Raji (cell line): ENCODE results near the gene CLIP1.

Experiments used
- POLR2A ChIP-seq: IDR thresholded peaks from 2 replicates; pipeline ENCODE4 v1.6.1; 2011; ENCODE audit warnings: low read depth, low read length, control low read depth; ENCODE audit not compliant: insufficient read depth

CLIP1 gene

DNA sequence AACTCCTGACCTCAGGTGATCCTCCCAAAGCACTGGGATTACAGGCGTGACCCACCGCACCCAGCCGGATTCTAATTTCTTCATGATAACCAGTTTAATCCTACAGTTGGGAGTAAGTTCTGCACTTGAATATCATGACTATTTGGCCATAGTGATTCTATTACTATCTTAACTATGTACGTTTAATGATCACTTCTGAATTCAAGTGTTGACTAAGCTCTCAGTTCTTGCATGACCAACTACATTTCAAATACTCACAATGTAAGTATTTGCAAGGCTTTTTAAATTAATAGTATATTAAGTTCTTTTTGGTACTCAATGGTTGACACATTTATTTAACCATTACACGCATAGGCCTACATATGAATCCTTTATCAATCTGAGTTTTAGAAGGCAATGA is 138.8 kb downstream of the CLIP1 start:
- TF ChIP-seq POLR2A, result no peak

DNA sequence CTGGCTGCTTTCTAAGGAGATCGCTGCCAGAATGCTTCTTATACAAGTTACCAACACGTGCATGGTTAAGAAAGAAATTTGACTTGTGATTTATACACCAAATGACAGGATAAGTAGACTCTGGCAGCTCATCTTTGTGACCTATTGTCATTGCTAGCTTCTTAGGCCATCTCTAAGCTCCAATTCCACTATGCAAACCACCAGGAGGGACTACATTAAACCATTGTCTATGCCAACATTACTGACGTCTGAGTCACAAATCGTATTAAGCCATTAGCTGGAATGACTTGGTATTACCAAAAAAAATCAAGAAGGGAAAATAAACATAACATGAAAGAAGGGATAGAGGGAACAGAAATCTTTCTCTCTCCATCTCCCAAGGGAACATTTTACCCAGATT is 140.4 kb downstream of the CLIP1 start:
- TF ChIP-seq POLR2A, result no peak

DNA sequence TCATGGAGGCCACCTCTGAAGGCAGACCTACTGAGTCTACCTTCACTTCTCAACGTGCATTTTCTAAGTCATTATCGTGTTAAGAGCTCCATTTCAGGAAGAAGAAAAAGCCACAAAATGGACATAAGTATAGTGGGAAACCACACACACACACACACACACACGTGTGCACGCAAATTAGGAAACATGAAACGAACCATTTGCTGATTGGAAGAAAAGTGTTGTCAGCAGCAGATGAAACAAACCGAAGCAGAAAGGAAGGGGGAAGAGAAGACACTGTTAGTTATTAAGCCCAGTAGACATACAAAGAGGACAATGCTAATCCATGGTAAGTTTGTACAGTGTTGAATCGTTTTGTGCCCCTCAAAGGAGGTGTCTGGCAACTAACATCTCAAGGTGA is 146.2 kb downstream of the CLIP1 start:
- no peak for TF ChIP-seq POLR2A

DNA sequence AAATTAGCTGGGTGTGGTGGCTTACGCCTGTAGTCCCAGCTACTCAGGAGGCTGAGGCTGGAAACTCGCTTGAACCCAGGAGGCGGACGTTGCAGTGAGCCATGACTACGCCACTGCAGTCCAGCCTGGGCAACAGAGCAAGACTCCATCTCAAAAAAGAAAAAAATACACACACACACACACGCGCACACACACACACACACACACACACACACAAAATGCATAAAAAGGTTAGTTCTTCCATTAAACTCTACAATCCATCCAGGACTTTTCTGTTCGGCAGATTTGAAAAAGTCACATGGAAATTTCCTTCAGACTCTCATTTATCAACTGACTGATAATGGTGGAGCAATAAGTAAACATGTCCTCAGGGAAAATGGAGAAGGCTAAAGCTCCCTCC is 147.0 kb downstream of the CLIP1 start:
- no peak for TF ChIP-seq POLR2A

DNA sequence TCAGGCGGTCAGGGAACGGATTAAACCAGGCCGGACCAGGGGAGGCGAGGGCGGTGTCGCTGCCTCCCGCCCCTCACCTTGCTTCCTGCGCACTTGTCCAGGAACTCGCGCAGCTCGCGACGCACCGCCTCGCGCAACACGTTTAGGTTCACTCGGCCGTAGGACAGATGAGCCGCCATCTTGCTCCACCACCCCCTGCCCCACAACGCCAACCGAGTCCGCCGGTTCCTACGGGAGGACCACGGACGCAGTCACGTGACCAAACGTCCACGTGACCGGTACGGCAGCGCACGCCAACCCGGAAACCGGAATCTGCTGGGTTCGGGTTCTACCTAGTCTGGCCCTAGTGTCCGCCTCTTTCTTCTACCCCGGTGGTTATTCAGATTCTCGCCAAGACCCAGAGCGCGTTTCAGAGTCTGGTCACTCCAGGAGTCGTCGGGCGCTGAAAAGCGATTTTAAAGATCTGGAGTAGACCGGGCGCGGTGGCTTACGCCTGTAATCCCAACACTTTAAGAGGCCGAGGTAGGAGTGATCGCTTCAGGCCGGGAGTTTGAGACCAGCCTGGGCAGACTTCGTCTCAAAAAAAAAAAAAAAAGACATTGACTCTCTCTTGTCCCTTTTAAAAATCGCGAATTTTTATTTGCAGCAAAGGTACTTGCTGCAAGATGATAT is 156.1 kb downstream of the CLIP1 start, which contains the start of gene VPS33A:
Gene VPS33A, minus strand, starts transcription at position 265 of the 672 bp plus-strand sequence. Its CDS starts 86 bp downstream, at position 179.
- peak; percentile 97 for TF ChIP-seq POLR2A

DNA sequence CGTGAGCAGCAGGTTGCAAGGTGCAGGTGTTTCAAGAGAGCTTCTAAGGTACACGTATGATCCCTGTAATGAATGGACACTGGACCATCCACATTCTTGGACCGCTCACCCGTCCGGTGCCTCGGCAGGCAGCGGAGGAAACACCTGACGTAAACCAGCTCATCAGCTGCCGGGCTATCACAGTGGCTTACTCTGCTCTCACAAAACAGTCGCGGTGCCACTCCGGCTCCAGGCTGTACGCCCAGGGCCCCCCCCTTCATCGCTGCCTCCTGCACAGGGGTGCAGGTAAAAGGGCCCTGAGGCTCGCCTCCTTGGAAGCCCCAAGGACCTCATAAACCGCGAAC is 156.6 kb downstream of the CLIP1 start:
- TF ChIP-seq POLR2A, result no peak

DNA sequence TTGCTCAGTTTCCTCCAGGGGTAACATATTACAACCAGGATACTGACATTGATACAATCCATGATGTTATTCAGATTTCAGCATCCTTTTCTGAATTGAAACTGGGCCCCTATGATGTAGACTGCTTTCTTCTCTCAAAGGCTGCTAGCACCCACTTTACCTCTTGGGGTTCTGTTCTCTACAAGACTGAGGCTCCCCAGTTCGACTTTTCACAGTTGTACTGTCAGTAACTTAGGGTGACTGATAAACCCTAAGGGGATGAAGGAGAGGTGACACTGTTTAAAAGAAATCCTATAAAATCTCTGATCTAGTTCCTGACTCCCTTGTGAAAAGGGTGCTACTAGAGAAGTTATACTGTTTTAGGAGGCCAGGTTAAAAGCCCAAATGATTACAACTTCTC is 157.0 kb downstream of the CLIP1 start:
- no peak for TF ChIP-seq POLR2A

DNA sequence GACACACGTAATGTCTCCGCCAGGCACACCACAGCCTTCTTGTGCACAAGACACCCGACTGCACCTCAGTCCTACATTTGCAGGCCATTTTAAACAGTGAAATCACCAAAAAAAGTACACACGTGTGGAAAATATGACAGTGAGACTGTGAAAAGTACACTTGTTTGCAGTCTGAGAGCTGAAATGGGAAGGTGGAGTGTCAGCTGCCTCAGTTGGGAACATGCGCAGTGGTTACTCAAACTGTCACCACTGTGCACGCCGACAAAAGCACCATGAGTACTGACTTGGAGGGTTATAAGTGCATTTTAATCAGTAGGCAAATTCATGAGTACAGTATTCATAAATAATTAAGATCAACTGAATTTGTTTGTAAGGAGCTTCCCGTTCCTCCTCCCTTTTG is 171.9 kb downstream of the CLIP1 start:
- no peak for TF ChIP-seq POLR2A

DNA sequence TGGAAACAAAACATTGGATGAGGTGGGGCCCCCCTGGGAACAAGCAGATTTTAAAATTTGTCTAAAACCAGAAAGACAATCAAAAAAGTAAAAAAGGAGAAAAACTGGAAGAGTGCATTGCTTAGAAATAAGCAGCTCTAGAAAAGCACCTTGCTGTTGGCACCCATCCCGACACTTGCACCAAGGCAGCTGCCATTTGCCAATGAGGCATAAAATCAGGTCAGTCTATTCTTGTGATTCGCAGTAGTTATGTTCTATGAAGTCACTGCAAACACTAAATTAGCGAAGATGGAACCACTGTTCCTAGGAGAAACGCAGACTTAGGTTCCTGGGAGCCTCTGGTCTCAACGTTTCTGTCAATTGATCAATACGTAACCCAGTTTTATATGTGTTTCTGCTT is 172.4 kb downstream of the CLIP1 start:
- TF ChIP-seq POLR2A, result no peak

DNA sequence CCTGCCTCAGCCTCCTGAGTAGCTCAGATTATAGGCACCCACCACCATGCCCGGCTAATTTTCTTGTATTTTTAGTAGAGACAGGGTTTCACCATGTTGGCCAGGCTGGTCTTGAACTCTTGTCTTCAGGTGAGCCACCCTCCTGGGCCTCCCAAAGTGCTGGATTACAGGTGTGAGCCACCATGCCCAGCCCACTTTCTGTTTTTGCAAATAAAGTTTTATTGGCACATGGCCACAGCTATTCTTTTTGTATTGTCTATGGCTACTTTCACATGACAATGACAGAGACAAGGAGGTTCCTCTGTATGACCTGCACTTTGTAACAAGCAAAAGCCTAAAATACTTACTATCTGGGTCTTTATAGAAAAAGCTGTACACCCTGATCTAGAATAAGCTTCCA is 176.9 kb downstream of the CLIP1 start:
- no peak for TF ChIP-seq POLR2A

DNA sequence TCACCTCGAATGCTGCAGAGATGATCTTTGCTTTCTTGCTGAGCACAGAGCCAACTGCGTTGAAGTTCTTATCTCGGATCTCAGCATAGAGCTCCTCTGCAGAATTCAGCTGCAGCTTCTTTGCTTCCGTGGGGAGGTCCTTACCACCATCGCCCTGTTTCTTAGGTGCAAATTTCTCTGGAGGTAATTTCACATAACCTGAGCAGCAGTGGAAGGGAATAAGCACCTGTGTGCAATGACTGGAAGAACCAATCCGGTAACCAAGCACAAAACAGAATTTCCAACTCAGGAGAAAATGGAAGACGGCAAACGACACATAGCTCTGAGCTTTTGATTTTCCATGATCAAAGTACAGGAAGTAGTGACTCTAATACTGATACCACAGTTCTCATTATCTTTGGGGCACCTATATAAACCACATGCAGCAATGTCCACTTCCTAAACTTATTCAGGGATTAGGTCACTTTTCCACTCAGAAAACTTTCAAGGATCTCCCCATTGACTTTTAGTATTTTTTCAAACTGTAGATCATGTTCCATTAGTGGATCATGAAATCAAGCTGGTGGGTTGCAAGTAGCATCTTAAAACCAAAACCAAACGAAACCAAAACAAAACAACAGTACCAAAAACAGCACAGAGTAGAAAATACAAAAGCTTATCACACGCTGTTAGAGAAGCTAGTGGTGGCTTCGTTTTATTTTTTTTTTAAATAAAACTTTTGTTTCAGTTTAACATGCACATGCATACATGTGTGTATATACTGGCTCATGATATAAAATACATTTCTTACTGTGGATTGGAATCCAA is 177.7 kb downstream of the CLIP1 start:
- no peak for TF ChIP-seq POLR2A

DNA sequence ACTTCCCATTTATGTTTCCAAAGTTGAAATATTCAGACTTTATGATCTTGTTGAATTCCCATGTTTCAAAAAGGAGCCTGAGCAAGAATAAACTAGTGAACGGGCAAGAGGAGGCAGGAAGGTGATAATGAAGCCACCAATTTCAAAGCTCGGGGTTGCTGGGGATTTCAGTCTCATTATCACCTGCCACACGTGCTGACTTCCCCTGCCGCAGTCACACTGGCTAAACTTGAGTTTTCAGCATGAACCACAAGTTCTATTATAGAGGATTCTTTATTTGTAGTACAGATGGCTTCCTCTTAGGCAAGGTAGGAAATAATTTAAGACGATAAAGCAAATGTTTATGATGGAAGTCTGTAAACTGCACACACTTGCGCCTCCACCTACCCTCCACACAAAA is 178.5 kb downstream of the CLIP1 start:
- TF ChIP-seq POLR2A, result no peak

DNA sequence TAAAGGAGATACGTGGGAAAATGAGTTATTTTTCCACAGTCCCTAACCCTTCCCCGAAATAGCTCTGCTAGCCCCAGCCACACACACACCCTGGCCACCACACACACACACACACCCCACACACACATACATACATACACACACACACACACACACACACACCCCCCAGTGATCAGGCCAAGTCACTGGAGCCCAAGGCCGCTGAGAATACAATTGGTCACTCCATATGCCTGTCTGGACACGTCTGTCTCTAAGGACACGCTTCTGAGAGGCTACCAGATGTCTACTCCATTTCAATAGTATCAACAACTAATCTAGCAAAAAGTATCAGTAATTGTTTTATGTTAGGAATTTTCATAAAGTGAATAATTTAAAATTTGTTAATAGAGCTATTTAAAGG is 183.6 kb downstream of the CLIP1 start:
- no peak for TF ChIP-seq POLR2A

DNA sequence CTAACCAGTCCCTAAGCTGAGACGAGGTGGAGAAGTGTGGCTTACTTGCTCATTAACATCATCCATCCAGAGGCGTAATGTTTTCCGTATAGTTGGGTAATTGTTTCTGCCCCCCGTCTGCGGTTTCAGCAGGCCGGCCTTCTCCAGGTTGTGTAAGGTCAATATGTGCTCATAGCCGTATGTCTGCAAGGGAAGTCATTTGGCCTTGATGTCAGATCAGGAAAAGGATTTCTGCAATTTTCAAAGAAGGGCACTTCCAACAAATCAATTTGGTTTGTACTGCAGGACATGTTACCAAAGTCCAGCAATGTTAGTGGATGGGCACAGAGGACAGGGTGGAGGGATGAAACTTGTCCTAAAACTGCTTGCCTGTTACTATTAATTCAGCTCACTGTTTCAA is 186.7 kb downstream of the CLIP1 start:
- TF ChIP-seq POLR2A, result no peak

DNA sequence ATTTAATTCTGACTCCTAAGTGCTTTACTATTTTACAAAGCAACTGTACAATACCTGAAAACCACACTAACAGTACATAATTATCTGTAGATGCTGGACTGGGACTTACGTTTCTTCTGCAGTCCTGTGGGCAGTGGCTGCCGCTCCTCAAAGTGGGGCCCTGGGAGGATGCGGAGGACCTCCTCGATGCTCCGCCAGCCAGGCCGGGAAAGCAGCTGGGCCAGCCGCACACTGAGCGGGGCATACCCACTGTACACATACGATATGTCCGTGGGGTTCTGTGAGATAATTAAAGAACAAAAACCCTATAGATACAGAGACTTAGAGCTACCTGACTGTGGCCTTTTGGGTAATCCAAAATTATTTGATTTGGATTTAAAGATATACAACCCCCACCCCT is 189.8 kb downstream of the CLIP1 start:
- no peak for TF ChIP-seq POLR2A

DNA sequence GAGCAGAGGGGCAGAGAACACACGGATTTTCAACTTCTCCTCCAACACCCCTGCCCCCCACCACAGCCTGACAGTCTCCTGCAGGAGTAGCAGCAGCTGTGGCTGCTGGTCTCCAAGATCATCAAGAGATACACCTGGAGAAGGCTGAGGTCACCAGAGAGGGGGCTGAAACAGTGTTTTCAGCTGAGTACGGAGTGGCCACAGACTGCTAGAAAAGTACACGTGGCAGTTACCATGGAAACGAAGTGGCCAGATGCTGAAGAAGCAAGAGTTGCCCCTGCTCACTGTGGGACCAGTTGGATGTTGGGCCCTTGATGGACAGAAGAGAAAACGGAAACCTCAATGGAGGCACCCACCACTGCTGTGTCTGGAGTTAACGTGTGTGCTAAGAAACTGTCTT is 191.7 kb downstream of the CLIP1 start:
- TF ChIP-seq POLR2A, result no peak

DNA sequence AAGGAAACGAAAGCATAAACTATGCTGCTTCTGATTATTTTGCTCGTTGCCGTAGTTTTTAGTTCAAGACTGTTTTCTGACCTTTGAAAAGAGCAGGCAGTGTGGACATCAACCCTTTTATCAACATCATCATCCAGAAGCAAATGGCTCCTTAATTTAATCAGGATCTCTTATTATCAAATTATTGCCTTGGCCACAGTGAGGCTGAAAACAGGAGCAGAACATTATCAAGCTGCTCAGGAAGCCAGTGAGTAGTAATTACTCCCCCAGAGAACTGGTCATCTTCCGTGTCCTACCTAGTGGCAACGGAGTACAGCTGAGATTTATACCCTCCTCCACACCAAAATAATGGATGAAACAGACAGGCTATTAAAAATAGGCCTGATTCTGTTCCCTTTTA is 194.4 kb downstream of the CLIP1 start:
- TF ChIP-seq POLR2A, result no peak
